Prostate gland (tissue), 2 donors: ENCODE measurements around the gene NAA80. TPM values are rescaled to one million over a fixed set of nuclear protein-coding genes. Genes with fewer than 3 reads are reported as not detected.

Source experiments
- DNase-seq: peaks from one replicate; pipeline ENCODE4 v3.0.0-alpha.2; 2019; ENCODE audit warnings: low spot score
- H3K27ac ChIP-seq, 2 donors: fragments of 200-600 bp; sonication (generic); 2 replicates each; pipeline ENCODE4 v1.5.1; 2017 to 2019
- H3K27me3 ChIP-seq: fragments of 200-600 bp; sonication (generic); replicated peaks from 2 replicates; pipeline ENCODE4 v1.5.1; 2019; ENCODE audit not compliant: insufficient read depth
- H3K36me3 ChIP-seq, 2 donors: fragments of 200-600 bp; sonication (generic); 1 replicate in 1 of 2; 2 replicates in 1 of 2; pipeline versions ENCODE4 v1.5.1 to v1.8.1; 2017 to 2019
- H3K4me1 ChIP-seq: fragments of 200-600 bp; sonication (generic); replicated peaks from 2 replicates; pipeline ENCODE4 v1.5.1; 2019
- H3K4me3 ChIP-seq, 2 donors: fragments of 200-600 bp; sonication (generic); 2 replicates each; pipeline ENCODE4 v1.5.1; 2017 to 2019
- H3K9me3 ChIP-seq: fragments of 200-600 bp; sonication (generic); 2 replicates; pipeline ENCODE4 v1.5.1; 2017
- CTCF ChIP-seq, 4 experiments: fragments of 200-600 bp in 2 of 4; fragments of 450-650 bp in 2 of 4; sonication (generic) in 2 of 4; IDR thresholded peaks; 1 replicate in 3 of 4; 2 replicates in 1 of 4; pipeline ENCODE4 v1.5.1; 2016 to 2019; ENCODE audit warnings: antibody characterized with exemption in 4 of 4, mild to moderate bottlenecking in 2 of 4, moderate library complexity in 2 of 4
- POLR2A ChIP-seq: fragments of 450-650 bp; IDR thresholded peaks from one replicate; pipeline ENCODE4 v1.6.1; 2016; ENCODE audit warnings: antibody characterized with exemption, mild to moderate bottlenecking
- POLR2AphosphoS5 ChIP-seq: sonication (generic); formaldehyde crosslinking; IDR thresholded peaks from one replicate; pipeline ENCODE4 v1.6.1; 2017; ENCODE audit warnings: antibody characterized with exemption
- WGBS: methylation state at CpG from one replicate; pipeline ENCODE4 v1.1.5; 2018; 5-methylcytosine and 5-hydroxymethylcytosine counted together
- intact Hi-C: fragments of 100-400 bp; cut with DNase I; formaldehyde crosslinking; loops from one replicate; pipeline ENCODE4 v1.14.2; 2022
- total RNA-seq, 2 donors: library from RNA; depleted of rRNA; stranded (reverse); fragments of >200 nt; gene quantifications; one replicate each; pipeline ENCODE4 v1.1.0, GENCODE V29; 2016

Gene NAA80
- total RNA-seq, 2 donors from 2014 or later = 15.8 to 28.0 TPM

GRCh38 chr3:50342813-50343633, 43.8 kb upstream of the NAA80 start:
- TF ChIP-seq CTCF (IDR thresholded peaks at IDR 0.05) (no peak), POLR2AphosphoS5 (no peak), POLR2A (no peak)
- Histone ChIP-seq H3K9me3 (no peaks in the 10 kb centered on the region), H3K4me1 (peaks cover 7% of the 10 kb centered on the region), H3K27me3 (no peaks in the 10 kb centered on the region), H3K36me3 (no peaks in the 10 kb centered on the region), H3K27ac (no peak overlapping the region), H3K4me3 (no peak overlapping the region)
- no peak for DNase-seq
- intact Hi-C loops = loop anchor here (10.0 kb wide), 1 partner anchor 1062 kb away; no protein-coding TSS in a partner anchor
- 91% methylated on average over 13 of the region's 13 CpGs for WGBS

DNA sequence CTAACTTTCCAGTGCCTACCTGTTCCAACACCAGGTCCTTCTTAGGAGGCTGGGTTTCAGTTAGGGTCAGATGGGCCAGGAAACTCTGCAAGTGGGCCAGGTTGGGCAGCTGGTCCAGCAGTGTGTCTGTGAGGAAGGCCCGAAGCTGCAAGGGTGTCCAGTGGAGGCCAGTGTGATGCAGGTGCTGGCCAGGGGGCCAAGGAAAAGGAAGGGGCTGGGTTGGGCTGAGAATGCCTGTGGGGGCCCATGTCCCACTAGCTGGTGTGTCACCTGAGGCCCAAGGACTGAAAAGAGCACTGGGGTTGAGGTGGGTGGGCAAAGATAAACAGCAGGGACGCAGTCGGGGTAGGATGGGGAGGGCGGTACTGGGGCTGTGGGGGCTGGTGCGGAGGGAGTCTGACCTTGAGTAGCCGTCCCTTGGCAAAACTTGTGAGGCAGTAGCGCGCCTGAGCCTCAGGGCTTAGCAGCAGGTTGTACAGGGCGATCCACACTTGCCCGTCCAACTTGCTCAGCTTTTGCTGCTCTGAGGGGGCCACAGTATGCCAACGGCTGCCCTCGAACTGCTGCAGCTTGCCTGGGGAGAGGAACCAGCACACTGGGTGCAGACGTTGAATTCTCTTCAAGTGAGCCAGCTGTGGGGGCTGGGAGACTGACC, 42.9 kb upstream of the NAA80 start:
- TF ChIP-seq CTCF (IDR thresholded peaks at IDR 0.05) (no peak), POLR2AphosphoS5 (no peak), POLR2A (no peak)

DNA sequence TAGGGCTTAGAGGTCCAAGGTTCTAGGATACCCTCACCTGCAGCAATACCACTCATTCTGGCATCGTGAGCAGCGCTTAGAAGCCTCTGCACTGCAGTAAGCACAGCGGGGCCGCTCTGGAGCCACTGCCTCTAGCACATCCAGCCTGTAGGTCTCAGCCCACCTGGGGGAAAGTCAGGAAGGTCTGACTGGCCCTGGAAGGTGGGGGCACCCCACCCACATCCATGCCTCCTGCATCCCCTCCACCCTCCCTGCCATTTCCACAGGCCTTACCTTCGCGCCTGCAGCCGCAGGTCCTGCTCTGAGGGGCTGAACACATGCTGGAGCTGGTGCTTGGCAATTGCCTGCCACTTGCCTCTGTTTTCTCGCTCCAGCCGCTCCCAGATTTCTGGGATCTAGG, 42.3 kb upstream of the NAA80 start:
- H3K9me3 ChIP-seq = no peaks in the 10 kb centered on the region
- H3K27ac ChIP-seq = no peak overlapping the region
- no peak for TF ChIP-seq POLR2A
- TF ChIP-seq POLR2AphosphoS5 = no peak
- no peak for TF ChIP-seq CTCF (IDR thresholded peaks at IDR 0.05)
- 91% methylated on average over 9 of the region's 9 CpGs for WGBS
- H3K4me1 ChIP-seq = peaks cover 8% of the 10 kb centered on the region
- H3K36me3 ChIP-seq = no peaks in the 10 kb centered on the region
- H3K4me3 ChIP-seq = no peak overlapping the region
- DNase-seq = no peak
- intact Hi-C loops = loop anchor here (10.0 kb wide), 1 partner anchor 1063 kb away; no protein-coding TSS in a partner anchor
- H3K27me3 ChIP-seq = no peaks in the 10 kb centered on the region

More for the DNA sequence above, 42.9 kb upstream of the NAA80 start:
- Histone ChIP-seq H3K9me3 (no peaks in the 10 kb centered on the region), H3K27me3 (no peaks in the 10 kb centered on the region), H3K4me3 (no peak overlapping the region), H3K4me1 (peaks cover 8% of the 10 kb centered on the region), H3K36me3 (no peaks in the 10 kb centered on the region), H3K27ac (no peak overlapping the region)
- 93% methylated on average over 13 of the region's 13 CpGs for WGBS
- intact Hi-C loops = loop anchor here (10.0 kb wide), 1 partner anchor 1063 kb away; no protein-coding TSS in a partner anchor
- DNase-seq = no peak

DNA sequence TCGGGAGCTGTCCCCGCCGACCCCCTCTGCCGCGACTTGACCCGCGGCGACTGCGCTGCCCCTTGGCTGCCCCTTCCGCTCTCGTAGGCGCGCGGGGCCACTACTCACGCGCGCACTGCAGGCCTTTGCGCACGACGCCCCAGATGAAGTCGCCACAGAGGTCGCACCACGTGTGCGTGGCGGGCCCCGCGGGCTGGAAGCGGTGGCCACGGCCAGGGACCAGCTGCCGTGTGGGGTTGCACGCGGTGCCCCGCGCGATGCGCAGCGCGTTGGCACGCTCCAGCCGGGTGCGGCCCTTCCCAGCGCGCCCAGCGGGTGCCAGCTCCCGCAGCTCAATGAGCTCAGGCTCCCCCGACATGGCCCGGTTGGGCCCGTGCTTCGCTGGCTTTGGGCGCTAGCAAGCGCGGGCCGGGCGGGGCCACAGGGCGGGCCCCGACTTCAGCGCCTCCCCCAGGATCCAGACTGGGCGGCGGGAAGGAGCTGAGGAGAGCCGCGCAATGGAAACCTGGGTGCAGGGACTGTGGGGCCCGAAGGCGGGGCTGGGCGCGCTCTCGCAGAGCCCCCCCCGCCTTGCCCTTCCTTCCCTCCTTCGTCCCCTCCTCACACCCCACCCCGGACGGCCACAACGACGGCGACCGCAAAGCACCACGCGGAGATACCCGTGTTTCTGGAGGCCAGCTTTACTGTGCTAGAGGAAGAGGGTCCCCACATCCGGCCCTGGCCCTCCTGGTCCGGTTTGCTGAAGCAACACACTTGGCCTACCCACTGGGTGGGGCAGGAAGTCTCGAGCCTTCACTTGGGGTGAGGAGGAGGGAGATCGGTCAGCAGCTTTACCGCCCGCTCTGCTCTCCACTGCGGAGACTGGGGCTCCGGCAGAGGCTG, 41.5 kb upstream of the NAA80 start, which contains the start of gene RASSF1:
Gene RASSF1 (minus strand): TSS at position 389 of the 882 bp plus-strand sequence. CDS start 31 bp downstream, at position 358.
- TF ChIP-seq POLR2AphosphoS5 (no peak), POLR2A (no peak), CTCF (IDR thresholded peaks at IDR 0.05) (no peak)

More for the DNA sequence above, 41.5 kb upstream of the NAA80 start, which contains the start of gene RASSF1:
- Histone ChIP-seq H3K9me3 (no peaks in the 10 kb centered on the region), H3K27ac (peak within 1 kb of the TSS; percentile 36 to 42), H3K4me3 (peak within 1 kb of the TSS; percentile 28 to 31), H3K36me3 (no peaks in the 10 kb centered on the region), H3K4me1 (peaks cover 15% of the 10 kb centered on the region), H3K27me3 (no peaks in the 10 kb centered on the region)
- DNase-seq = no peak
- intact Hi-C loops = loop anchor here (10.0 kb wide), 1 partner anchor 1064 kb away; no protein-coding TSS in a partner anchor
- 18% methylated on average over 76 of the region's 85 CpGs for WGBS
